GM18519 (cell line): ENCODE measurements around the gene DNAJA3.

Experiments used
- ATAC-seq: cut with Tn5 transposase; IDR thresholded peaks from one replicate; pipeline ENCODE4 v1.9.1; 2021; ENCODE audit warnings: mild to moderate bottlenecking, moderate library complexity; ENCODE audit not compliant: unreplicated experiment, low FRiP score

The DNAJA3 gene

DNA sequence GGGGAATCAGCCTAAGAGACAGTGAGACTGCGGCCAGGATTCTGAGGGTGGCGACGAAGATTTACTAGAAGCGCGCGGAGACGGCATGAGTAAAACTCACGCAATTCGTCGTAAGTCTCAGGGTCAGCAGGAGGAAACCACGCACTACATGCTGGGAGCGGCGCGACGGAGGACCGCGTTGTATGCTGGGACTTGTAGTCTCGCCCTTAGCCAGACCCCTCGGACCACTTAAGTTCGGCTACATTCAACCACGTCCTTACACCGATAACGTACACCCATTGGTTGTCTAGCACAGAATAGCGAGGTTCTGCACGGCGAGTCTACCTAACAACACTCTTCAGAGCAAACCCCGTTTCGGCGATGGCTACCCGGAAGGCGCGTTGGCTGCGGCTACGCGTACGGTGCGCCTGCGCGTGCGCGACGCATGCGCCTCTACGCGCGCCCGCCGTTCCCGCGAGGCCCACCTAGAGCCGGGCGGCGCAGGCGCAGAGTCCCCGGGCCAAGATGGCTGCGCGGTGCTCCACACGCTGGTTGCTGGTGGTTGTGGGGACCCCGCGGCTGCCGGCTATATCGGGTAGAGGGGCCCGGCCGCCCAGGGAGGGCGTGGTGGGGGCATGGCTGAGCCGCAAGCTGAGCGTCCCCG is at the start of gene DNAJA3:
Gene DNAJA3, plus strand, starts transcription at position 491 of the 643 bp plus-strand sequence. Its CDS starts 14 bp downstream, at position 505.
- ATAC-seq: peak; percentile 78

DNA sequence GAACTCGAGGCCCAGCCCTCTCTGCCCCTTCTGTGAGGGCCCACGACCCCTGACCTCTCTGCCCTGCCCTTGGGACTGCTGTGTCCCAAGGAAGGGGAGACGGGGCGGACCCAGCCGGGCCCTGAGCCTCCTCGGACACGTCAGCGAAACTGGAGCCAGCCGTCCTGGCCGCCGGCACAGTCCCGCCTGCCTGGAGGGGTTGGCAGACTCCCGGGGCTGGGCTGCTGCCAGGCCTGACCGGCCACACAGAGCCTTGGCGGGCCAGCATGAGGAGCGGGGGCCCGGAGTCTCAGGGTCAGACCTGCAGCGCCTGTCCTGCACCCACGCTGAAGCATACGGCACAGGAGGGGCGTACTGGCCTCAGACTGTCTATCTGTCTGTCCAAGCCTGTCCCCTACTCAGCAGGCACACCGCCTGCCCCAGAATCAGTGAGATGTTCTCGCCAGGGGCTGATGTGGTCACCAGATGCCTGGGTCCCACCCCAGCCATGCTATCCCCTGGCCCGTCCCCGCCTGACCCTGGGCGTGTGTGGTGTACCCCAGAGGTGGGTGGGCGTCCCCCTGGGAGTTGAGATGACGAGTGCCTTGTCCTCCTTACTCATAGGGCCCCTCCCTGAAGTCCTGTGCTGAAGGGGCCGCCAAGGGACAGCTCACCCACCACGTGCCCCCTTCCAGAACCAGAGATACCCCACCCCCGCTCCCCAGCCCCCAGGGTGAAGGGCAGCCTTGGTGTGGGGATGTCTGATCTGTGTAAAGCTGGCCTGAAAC is 49.4 kb upstream of the DNAJA3 start:
- no peak for ATAC-seq

DNA sequence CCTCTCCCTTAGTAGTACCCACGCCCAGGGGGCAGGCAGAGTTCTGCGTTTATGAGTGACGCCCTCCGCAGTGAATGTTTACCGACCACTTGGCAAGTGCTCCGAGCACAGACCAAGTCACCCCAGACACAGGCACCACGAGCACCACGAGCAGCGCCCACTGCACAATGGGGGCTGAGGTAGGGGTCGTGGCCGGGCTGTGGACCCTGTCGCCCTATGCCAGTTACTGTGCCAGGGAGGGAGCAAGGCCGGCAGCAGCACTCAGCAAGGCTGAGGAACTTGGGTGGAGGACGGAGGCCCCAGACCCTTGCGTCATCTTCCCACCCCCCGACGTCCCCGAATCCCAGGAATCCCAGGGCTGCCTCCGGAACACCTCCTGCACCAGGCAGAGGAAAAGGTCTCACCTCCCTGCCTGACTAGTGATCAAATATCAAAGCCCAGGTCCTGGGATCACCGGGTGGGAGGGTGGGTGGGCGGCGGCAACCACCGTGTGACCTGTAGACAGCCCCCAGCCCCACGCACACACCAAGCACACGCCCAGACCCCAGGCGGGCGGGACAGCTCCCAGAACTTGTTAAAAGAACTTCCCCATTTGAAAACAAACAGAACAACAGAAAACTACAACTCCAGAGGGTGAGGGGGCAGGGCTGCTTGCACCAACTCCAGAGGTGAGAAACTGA is 48.6 kb upstream of the DNAJA3 start:
- ATAC-seq: no peak

DNA sequence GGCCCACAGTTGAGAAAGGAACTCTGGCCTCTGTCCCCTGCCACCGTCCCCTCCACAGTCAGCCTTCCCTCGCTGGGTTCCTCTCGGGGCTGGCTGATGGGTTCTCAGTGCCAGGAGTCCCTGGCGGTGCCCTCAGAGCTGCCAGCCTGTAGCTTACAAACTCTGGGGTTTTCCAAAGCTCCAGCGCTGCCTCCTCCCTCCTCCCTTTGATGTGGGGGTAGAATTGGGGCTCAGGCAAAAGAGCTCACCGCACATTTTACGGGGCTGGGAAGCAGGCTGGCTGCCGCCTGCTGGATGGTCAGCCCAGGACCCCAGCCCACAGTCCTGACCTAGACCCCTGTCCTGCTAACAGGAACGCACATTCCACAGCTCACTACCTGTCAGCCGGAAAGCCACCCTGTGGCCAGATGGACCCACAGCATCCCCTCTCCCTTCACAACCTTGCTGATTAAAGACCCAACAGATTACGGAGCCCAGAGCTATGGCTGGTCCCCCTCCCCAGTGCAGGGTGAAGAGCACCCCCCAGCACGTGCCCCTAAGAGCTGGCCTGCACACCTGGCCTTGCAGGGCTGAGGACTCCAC is 48.0 kb upstream of the DNAJA3 start:
- no peak for ATAC-seq

DNA sequence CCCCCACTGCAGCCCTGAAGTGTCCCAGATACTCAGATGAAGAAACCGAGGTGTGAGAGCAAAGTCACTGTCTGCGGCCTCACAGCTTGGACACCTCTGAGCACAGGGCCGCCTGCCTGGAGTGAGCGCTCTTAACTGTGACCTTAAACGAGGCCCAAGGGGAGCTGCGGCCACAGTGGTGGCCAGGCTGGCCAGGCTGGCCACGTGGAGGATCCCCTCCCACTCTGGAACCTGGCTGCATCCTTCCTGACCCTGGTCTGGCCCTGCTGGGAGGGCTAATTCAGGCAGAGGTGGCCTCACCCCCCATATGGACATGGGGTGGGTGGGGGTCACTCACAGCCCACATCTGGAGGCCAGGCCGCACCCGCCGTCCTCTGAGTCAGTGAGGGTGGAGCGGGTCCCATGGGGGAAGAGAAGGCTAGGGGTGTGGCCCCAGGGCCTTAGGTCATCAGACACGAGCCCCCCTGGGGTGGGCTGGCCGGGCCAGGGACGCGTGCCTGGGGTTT is 47.5 kb upstream of the DNAJA3 start:
- no peak for ATAC-seq

DNA sequence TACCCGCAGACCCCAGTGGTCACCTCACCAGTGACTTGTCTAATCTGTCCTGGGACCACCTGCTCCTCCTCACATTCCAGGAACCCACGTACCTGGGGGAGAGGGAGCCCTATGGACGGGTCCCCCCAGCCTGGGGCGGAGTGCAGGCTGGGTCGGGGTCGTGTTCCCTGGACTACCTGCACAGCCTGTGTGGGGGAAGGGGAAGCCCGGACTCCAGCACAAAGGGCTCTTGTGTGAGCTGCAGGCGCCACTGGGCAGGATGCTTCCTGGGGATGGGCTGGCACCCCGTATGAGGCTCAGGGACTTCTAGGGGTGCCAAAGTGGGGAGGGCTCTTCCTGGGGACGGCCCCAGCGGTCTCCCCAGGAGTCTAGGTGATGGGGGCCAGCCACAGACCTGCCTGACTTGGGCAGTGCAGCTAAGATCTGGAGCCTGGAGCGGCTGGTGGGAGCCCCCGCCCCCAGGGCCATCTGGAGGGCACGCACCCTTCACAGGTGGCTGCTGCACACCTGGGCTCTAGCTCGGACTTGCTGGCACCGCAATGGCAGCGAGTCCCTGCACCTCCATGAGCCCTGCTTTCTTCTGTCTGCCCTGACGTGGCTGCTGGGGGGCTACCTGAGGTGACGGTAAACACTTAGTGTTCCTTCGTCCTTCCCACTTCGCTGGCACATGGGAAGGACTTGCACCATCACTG is 46.5 kb upstream of the DNAJA3 start:
- ATAC-seq: no peak

DNA sequence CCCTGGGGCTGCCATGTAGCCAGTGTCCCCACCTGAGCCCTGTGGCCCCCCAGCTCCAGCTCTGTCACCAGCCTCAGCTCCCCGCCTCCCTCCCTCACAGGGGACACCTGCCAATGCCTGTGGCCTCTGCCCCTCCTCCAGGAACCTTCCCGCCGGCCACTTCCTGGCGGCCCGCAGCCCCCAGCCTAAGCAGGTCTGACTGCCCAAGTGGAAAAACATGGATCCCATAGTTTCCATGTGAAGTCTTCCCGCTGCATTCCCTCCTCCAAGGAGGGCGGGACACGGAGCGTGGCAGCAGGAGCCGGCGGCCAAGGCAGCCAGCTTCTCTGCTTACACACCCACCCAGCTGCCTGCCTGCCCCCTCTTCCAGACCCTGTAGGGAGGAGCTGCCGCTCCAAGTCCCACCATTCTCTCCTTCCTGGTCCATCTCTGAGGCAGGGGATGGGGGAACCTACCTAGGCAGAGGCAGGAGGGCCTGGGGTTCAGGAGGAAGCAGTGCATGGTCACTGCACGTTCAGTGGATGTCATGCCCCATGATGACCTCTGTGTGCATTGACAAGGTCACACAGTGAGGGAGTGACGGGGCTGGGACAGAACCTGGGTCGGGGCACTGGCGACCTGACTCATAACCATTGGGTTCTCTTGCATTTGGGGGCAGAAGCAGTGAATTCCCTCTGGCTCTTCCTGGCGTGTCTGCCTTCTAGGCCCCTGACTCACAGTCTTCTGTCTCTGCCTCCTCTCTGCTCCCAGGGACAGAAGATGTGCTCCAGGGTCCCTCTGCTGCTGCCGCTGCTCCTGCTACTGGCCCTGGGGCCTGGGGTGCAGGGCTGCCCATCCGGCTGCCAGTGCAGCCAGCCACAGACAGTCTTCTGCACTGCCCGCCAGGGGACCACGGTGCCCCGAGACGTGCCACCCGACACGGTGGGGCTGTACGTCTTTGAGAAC is 45.3 kb upstream of the DNAJA3 start:
- no peak for ATAC-seq

DNA sequence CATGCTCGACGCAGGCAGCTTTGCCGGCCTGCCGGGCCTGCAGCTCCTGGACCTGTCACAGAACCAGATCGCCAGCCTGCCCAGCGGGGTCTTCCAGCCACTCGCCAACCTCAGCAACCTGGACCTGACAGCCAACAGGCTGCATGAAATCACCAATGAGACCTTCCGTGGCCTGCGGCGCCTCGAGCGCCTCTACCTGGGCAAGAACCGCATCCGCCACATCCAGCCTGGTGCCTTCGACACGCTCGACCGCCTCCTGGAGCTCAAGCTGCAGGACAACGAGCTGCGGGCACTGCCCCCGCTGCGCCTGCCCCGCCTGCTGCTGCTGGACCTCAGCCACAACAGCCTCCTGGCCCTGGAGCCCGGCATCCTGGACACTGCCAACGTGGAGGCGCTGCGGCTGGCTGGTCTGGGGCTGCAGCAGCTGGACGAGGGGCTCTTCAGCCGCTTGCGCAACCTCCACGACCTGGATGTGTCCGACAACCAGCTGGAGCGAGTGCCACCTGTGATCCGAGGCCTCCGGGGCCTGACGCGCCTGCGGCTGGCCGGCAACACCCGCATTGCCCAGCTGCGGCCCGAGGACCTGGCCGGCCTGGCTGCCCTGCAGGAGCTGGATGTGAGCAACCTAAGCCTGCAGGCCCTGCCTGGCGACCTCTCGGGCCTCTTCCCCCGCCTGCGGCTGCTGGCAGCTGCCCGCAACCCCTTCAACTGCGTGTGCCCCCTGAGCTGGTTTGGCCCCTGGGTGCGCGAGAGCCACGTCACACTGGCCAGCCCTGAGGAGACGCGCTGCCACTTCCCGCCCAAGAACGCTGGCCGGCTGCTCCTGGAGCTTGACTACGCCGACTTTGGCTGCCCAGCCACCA is 44.4 kb upstream of the DNAJA3 start:
- no peak for ATAC-seq

DNA sequence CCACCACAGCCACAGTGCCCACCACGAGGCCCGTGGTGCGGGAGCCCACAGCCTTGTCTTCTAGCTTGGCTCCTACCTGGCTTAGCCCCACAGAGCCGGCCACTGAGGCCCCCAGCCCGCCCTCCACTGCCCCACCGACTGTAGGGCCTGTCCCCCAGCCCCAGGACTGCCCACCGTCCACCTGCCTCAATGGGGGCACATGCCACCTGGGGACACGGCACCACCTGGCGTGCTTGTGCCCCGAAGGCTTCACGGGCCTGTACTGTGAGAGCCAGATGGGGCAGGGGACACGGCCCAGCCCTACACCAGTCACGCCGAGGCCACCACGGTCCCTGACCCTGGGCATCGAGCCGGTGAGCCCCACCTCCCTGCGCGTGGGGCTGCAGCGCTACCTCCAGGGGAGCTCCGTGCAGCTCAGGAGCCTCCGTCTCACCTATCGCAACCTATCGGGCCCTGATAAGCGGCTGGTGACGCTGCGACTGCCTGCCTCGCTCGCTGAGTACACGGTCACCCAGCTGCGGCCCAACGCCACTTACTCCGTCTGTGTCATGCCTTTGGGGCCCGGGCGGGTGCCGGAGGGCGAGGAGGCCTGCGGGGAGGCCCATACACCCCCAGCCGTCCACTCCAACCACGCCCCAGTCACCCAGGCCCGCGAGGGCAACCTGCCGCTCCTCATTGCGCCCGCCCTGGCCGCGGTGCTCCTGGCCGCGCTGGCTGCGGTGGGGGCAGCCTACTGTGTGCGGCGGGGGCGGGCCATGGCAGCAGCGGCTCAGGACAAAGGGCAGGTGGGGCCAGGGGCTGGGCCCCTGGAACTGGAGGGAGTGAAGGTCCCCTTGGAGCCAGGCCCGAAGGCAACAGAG is 43.5 kb upstream of the DNAJA3 start:
- no peak for ATAC-seq

DNA sequence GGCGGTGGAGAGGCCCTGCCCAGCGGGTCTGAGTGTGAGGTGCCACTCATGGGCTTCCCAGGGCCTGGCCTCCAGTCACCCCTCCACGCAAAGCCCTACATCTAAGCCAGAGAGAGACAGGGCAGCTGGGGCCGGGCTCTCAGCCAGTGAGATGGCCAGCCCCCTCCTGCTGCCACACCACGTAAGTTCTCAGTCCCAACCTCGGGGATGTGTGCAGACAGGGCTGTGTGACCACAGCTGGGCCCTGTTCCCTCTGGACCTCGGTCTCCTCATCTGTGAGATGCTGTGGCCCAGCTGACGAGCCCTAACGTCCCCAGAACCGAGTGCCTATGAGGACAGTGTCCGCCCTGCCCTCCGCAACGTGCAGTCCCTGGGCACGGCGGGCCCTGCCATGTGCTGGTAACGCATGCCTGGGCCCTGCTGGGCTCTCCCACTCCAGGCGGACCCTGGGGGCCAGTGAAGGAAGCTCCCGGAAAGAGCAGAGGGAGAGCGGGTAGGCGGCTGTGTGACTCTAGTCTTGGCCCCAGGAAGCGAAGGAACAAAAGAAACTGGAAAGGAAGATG is 42.8 kb upstream of the DNAJA3 start:
- ATAC-seq: no peak

DNA sequence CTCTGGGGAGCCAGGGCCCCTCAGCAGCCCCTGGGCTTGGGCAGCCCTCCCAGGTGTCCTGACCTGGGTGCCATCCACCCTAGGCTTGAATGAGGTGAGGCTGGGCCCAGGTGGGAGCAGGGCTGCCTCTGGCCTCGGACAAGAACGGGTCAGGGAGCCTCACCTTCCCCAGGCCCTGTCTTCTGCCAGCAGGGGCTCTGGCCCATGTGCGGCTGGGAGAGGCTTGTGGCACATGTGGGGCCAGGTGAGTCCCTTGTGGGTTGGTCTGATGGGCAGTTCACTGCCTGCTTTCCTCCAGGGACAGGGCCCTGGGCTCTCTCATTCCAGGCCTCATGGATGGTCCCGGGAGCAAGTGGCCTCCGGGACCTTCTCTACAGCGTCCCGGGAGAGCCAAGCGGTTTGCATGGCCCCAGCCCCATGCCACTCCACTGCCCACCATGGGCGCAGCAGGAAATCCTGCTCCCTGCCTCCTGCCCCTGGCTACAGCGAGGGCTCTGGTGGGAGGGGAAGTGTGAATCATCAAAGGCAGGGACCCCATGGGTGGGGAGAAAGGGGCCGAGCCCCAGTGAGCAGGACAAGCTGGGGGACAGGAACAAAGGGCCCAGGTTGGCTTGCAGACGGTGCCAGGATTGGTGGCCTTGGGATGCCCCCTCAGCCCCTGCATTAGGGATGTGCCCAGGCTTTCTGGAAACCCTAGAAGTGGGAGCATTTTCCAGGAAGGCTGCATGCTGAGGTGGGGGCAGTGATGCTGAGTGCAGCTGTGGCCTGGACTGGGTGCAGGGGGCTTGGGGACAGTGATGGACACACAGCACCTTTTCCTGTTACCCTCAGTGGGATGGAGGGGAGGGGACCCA is 41.9 kb upstream of the DNAJA3 start:
- ATAC-seq: no peak

DNA sequence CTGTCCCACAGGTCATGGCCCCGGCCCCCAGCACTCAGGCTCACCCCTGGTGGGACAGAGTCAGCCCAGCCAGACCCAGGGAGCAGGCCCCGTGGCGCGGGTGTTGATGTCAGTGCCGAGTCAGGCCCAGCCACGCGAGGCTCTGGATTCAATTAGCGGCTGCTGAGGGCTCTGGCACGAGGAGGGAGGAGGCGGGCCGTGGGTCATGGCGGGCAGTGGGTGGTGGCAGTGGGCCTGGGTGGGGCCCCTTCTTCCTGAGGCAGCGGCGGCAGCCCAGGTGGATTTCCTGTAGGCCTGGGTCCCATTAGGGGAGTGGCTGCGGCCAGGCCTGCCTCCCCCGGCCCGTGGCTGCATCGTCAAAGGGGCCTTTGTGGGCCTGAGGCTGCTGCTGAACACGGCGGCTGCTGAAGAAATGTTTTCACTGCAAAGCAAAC is 41.1 kb upstream of the DNAJA3 start:
- no peak for ATAC-seq

DNA sequence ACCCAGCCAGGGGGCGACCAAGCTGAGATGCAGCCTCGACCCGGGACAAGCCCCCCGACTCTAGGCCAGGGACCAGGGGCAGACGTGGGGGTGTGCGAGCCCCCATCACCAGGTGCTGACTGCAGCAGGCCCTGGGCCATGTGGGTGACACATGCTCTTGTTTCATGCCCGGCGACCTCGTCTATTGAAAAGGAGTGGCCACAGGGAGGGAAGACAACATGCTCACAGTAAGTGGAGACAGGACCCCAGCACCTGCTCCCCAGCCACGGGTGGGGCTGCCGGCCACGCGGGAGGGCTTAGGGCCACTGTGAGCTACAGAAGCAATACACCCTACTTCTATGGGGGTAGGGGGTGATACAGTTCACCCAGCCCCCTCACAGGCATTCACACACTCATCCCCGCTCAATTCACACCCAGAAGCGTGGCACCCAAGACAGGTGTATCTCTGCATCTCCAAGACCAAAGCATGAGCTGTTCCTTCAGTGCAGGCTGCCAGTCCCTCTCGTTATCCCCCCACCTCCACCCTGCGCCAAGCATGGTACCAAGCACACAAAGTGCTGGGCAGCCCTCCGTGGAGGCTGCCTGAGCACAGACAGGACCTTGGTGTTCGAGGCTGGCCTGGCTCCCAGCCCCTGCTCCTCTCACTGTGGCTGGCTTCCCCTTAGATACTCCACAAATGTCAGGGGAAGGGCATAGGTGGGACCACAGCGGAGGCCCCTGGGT is 40.4 kb upstream of the DNAJA3 start:
- no peak for ATAC-seq

DNA sequence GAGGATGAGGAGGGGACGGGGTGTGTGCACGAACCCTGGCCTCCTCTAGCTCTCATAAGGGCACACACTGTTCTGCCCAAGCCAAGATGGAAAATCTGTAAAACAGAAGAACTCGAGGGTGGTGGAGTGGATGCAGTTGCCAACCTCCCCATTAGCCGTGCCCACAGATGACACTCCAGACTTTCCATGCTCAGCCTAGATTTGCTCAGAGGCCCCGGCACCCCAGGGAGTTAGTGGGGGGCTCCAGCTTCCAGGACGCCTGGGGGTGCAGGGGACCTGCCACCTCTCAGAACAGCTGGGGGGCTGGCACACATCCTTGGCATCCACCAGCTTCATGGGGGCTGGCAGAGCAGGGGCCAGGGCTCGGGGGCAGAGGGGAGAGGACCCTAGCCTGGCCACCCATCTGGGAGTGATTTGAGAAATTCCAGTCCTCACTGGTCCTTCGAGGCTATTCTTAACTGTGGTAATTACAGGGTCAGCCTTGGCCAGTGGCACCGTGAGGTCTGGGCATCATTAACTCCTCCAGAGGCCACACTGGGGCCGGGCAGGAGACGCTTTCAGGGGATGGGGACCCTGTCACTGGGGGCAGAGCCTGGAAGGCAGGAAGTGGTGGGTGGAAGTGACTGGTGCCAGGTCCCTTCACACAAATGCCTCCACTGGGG is 39.7 kb upstream of the DNAJA3 start:
- no peak for ATAC-seq

DNA sequence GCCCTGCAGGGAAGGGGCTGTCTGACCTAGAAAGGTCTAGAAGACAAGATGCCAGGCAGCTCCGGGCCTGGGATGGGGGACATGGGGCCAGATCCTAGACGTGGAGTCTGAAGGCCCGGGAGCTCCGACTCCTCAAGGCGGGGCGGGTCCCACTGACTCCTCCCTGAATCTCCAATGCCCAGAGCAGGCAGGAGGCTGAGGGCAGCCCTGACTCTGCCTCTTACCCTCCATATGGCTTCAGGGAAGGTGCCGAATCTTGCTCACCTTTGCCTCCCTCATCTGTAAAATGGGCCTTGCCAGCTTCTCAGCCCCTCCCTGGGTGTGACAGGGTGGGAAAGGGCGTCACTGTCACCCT is 39.2 kb upstream of the DNAJA3 start:
- no peak for ATAC-seq
